ENCODE measurements around the gene FHIP1A. TPM values are rescaled to one million over a fixed set of nuclear protein-coding genes. Genes with fewer than 3 reads are reported as not detected.
A peak's percentile ranks its signal among the peaks of the same experiment; 100 is the strongest.

Gene FHIP1A
- total and polyA plus RNA-seq, 2 of the 13 experiments (the other 11 are each of a cell fraction or from before 2014, with no cell fraction given) = 4.1 to 6.2 TPM

DNA sequence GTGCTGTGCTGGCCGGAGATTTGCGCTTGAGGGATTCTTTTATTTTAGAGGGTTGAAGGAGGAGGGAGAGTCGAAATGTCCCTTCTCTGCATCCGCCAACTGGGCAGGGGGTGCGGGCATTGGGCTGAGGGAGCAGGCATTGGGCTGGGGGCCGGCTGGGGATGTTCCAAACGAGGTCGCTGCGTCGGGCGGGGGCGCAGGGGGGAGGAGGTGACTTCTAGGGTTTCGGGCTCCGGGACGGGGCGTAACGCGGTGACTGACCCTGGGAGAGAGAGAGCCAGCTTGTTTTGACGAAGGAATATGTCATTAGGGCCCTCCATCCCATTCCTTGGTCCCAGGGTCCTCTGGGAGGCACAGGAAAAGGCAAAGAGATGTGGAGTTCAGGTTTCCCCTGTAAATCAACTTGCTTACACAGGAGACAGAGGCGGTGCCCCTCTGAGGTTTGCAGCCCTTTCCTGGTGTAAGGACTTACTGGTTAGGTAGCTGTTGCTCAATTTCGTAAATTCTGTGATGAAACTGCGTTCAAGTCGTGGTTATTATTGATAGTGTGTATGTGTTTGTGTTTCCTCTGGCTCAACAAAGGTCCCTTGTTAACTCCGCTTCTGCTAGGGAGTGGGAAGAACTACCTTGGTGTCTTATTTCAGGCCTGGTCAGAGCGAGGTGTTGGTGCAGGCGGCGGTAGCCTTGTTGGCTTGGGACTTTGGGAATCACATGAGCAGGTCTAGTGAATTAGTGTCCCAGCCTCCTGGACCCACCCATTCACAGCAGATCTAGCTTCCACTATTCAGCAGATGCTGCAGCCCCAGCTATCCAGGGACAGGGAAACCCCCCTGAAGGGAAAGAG lies 716 bp downstream of the FHIP1A start (continued):
- TF ChIP-seq NFAT5 (CRISPR knock-in tag; IDR thresholded peaks at IDR 0.05) (no peak), SPEN (CRISPR knock-in tag; IDR thresholded peaks at IDR 0.05; ENCODE audit: low read depth) (0 out of 2 replicates have a peak, but pooled peaks have one; percentile 33), TCF12 (IDR thresholded peaks at IDR 0.05) (no peak), TCF12 (CRISPR knock-in tag; IDR thresholded peaks at IDR 0.05) (no peak), BORCS8-MEF2B (CRISPR knock-in tag; IDR thresholded peaks at IDR 0.05) (no peak), UBTF (CRISPR knock-in tag; IDR thresholded peaks at IDR 0.05) (0 out of 2 replicates have a peak, but pooled peaks have one; percentile 20)
- TF ChIP-seq, protein P1, sequence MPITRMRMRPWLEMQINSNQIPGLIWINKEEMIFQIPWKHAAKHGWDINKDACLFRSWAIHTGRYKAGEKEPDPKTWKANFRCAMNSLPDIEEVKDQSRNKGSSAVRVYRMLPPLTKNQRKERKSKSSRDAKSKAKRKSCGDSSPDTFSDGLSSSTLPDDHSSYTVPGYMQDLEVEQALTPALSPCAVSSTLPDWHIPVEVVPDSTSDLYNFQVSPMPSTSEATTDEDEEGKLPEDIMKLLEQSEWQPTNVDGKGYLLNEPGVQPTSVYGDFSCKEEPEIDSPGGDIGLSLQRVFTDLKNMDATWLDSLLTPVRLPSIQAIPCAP (CRISPR knock-in tag; IDR thresholded peaks at IDR 0.05; ENCODE audit: low read depth) = no peak

Data from HepG2 (cell line).